Measurements from ENCODE around the gene CDC25A.
"Not testable (repeated sequence)": the region's sequence is repeated elsewhere in the genome, so short reads cannot be mapped to it uniquely, and the experiment has no call there.

CDC25A gene

DNA sequence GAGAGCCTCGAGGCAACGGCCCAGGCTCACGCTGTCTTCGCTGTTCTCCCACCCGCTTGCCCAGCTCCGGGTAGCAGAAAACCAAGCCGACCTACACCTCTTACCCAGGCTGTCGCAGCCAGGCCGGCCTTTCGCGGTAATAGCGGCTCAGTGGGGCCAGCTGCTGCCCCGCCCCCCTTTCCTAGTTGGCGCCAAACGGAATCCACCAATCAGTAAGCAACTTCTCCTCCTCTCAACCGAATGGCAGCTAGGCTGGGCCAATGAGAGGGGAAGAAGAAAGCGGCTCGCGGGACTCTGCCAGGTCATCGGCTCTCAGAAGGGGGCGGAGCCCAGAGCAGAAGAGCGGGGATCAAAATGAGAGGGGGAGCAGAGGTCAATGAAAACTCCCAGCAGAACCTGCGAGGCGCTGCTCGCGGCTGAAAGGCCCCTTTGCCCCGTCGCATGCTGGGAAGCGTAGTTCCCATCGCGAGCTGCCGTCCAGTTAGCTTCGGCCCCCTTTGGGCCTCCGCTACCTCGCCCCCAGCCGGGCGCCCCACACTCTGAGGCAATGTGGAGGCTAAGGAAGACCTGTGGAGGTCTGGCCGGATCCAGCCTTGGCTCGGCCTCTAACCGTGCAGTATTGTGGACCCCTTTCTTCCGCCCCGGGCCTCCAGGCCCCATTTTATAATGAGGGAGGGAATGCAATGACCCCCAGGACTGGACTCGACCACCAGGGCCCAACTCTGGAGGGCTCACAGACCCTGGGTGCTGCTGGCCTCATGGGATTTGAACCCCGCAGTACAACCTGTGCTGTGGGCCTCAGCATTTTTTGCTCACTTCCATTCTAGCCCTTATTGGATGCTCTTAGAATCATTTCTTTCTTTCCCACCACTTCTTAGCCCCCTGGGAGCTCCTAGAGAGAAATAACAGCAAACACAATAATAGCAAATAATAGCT lies at the start of gene CDC25A:
Gene CDC25A, minus strand, starts transcription at position 152 of the 936 bp plus-strand sequence. CDS start 470 bp downstream, outside the sequence.
- peak; percentile 97 for DNase-seq

DNA sequence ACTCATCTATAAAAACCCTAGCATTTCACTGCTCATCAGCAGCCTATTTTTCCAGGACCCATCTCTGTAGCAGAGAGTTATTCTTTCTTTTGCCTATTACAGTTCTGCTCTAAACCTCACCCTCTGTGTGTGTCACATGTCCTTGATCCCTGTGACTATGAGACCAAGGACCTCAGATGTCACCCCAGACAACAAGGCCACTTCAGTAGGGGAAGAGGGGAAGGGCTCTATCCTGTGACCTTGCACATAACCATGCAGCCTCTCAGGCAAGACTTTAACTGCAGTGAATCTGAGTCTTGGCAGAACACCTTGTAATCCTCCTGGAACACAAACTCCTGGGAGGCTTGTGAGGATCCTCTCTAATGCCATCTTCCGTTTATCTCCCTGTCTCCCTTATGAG lies 48.3 kb upstream of the CDC25A start:
- DNase-seq = no peak

DNA sequence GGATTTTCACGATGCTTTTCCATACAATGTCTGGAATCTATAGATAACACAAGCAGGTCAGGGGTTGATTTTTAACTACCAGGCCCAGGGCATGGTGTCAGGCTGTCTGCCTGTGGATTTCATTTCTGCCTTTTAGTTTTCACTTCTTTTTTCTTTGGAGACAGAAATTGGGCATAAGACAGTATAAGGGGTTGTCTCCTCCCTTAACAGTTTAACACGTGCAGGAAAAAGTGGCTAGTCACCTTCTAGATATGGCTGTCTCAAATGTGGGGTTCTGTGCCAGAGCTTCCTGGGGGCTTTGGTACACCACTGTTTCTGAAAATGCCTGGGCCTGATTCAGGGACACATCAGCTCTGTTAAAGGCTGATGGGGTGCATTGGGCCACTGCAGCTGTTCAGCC lies 45.3 kb upstream of the CDC25A start:
- DNase-seq = no peak

DNA sequence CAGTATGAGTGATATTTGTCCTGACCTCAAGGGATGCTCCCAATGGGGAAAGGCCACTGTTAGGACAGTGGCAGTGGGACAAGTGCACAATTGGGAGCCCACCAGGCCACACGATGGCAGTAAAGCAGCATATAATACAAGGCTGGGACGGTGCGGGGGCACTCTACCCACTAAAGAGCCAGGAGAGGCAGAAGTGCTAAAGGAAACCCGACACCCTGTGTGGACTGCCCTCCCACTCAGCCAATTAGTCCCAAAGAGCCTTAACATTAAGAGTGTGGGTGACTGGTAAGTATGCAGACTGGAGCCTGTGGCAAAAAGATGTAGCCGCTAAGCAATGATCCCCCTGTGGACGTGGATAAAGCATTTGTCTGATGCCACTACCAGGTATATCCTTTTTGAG lies 44.5 kb upstream of the CDC25A start:
- no peak for DNase-seq

DNA sequence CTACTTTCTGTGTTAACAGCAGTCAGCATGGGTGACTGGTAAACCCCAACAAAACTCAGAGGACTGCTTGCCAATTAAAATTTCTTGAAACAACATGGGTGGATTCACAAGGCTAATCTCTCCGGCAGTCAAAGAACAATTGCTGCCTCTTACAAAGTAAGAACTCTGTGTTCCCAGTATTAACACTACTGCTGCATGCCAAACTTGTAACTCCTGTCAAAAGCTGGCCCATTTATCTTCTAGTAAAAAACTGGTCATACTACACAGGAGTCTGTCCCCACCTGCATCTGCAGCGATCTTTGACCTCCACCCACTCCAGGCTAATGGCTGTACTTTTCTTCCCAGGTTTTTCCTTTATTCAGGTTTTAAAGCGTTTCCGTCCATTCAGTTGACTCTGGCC lies 44.0 kb upstream of the CDC25A start:
- no peak for DNase-seq

DNA sequence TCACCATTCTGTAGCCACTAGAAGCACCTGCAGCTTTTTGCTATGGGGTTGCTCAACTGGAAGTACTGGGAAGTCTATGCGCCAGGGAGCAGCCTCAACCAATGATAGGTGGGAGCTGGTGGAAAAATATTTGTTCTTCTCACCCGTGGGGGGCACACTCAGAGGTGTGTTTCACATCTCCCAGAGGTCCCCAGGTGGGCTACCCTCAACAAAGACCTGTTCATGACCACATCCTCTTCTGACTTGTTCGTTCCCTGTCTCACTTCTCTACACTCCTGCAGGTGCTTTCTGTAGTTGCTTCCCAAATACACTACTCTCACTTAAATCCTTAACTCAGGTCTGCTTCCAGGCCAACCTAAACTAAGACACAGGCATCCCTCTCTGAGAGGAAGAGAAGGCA lies 38.7 kb upstream of the CDC25A start:
- DNase-seq = no peak

DNA sequence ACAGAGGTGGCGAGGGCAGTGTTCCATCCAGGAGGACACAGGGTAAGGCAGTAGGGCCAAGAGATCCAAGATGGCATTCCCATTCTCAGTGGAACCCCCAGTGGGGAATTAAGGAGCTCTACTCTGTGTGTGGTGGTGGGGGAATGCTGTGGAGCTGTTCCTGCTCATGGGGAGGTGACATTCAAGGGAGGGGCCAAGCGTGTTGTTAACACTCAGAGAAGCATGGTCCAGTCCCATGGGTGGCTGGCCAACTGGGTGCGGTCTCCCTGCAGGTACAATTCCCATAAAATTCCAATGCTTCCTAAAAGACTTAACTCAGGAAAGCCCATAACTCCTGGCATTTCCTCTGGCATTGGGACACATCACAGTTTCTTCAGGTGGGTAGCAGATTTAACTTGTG lies 37.4 kb upstream of the CDC25A start:
- DNase-seq = no peak

DNA sequence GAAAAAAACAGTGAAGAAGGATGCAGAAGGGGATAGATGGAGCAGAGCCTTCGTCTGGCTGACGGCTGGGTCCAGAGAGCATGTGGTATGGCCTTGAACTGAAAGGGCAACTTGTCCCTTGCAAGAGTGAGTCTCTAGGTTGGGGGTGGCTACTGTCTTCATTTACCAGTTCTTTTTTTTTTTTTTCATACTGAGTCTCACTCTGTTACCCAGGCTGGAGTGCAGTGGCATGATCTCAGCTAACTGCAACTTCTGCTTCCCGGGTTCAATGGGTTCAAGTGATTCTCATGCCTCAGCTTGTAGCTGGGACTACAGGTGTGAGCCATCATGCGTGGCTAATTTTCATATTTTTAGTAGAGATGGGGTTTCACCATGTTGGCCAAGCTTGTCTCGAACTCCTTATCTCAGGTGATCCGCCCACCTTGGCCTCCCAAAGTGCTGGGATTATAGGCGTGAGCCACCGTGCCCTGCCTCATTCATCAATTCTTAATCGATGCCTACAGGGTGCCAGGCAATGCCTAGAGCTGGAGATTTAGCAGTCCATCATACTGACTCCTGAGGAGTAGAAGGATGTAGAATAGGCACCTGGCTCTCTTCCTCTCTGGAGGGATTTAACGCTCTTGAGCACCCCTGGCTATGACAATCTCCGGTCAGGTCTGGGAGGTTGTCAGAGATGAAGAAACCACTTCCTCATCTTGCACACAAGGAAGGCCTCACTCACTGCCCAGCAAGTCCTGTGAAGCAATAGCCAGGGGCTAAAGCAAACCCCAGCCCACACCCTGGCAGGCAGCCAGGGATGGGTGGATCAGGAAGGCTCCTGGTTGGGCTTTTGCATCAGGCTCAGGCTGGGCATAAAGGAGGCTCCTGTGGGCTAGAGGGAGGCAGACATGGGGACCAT lies 34.6 kb upstream of the CDC25A start, which contains the start of gene CAMP:
Gene CAMP, plus strand, starts transcription at position 880 of the 898 bp plus-strand sequence. Its CDS starts 17 bp downstream, at position 897.
- DNase-seq = no peak

DNA sequence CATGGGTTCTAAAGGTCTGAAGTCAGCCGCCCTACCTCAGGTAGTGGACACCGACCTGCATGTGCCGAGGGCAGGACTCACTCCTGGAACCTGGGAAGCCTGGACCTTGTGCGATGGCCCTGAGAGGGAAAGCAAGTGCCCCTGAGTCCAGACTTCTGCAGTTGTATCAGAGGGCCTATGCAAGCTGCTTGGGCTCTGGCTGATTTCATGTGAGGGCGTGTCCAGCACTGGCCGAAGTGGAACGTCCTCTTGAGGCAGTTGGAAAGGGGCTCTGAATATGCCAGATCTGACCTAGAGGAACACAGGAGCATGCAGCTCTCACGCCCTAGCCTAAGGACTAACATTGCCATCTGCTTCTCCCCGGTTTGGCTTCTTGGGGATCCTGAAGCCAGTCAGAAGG lies 32.5 kb upstream of the CDC25A start:
- DNase-seq = no peak

DNA sequence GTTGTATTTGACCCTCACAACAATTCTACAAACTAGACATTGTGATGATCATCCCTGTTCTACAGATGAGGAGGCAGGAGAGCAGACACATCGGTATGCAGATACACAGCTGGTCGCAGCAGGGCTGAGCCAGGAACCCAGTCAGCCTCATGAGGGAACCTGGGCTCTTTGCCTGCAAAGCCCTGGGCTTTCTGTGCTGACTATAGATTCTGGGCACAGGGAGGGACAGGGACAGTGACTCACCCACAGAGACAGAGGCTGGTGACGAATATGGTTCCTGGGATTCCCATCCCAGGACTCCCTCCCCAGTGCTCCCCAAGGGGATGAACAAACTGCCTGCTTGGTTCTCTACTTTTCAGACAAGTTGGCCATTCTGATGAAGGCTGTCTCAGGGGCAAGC lies 31.3 kb upstream of the CDC25A start:
- no peak for DNase-seq

DNA sequence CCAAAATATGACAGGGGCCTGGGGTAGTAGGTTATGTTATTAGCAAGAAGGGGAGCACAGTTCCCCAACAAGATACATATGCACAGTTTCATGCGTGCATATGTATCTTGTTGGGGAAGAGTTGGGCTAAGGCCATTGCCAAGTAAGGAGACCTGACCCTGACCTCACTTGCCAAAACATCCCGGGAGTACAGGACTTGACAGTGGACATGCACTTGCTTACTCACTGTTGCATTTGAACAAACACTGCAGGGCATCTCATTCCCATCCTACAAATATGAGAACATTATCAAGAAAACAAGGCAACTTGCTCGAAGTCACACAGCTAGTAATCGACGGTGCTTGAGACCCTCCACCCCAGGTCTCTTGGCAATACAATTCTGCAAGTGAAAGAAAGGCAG lies 30.3 kb upstream of the CDC25A start:
- DNase-seq = no peak

DNA sequence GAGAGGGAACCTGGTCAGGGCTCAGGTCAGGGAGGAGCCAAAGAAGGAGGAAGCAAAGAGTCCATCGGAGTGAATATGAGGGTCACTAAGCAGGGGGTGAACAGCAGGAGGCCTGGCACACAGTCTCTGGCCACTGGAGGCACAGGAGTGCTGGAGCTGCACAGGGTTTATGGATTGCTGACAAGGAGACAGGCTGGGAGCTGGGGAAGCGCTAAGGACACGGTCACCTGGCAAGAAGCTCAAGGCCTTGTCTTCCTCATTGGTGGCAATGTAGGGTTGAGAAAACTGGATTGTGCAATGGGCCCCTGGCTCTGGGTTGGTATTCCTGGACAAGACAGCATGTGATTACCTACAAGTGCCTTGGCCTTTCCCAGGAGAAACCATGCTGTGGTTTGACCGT lies 29.2 kb upstream of the CDC25A start:
- no peak for DNase-seq

DNA sequence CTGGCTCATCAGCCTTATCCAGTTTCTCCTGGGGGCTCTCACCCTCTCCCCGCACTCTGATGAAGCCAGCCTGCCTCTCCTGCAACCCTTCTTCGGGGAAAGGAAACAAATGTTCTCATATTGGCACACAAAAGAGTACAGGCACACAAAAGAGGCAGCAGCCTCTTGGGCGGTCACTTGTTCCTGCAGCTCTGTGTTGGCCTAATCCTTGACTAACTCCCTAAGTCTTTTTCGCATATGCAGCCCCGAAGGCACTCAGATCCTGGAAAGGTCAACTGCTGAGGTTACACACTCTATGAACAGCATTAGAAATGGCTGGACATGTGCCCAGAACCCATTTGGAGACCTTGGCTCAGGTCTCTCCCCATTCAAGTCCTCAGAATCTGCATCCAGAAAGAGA lies 27.7 kb upstream of the CDC25A start:
- DNase-seq = no peak

DNA sequence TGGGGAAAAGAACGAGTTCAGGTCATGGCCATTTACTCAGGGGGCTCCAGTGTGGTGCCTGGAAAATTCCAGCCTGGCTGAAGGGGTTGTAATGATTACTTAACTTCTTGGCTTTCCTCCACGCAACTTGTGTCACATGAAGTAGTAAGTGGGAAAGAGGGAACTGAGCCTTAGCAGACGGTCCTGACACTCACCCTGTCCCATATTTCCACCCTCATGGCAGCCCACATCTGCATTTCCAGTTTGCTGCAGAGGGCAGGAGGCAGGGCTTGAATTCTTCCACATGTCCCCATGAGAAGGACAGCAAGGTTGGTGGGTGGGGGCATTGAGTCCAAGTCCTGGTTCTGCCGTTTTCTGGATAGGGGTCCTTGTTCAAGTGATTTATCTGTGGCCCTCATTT lies 27.2 kb upstream of the CDC25A start:
- no peak for DNase-seq

DNA sequence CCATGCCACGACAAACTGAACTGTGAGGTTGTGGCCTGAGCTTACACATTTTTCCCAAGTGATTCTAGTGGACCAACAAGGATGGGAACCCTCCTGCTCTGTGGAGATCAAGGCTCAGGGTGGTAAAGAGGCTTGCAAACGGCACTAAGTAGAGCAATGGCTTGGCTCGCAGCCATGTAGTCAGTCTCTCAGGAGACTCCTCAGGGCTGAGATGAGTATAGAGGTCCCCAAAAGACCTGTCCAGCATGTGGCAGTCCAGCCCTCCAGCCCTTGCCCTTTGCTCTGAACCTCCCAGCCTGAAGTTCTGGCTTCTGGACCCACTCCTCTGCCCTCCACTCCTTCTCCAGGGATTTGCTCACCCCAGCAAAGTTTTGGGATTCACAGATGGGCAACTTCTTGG lies 26.8 kb upstream of the CDC25A start:
- no peak for DNase-seq

DNA sequence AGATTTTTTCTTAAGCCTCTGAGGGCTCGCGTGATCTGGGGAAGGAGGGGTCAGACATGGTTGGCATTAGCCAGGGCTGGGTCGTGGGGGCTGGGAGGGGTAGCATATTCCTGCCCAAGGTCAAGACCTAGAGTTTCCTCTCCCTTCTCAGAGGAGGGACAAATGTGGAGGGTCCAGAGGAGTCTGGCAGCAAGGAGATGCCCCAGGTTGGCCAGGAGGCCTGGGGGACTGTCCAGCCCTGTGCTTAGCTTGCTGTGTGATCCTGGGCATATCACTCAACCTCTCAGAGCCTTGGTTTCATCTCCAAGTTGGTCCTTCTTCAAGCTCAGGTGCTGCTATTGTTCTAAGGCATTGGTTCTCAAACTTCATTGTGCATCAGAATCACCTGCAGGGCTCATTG lies 26.0 kb upstream of the CDC25A start:
- no peak for DNase-seq

DNA sequence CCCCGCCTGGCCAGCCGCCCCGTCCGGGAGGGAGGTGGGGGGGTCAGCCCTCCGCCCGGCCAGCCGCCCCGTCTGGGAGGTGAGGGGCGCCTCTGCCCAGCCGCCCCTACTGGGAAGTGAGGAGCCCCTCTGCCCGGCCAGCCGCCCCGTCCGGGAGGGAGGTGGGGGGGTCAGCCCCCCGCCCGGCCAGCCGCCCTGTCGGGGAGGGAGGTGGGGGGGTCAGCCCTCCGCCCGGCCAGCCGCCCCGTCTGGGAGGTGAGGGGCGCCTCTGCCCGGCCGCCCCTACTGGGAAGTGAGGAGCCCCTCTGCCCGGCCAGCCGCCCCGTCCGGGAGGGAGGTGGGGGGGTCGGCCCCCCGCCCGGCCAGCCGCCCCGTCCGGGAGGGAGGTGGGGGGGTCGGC lies 23.6 kb upstream of the CDC25A start:
- not testable (repeated sequence) for DNase-seq

DNA sequence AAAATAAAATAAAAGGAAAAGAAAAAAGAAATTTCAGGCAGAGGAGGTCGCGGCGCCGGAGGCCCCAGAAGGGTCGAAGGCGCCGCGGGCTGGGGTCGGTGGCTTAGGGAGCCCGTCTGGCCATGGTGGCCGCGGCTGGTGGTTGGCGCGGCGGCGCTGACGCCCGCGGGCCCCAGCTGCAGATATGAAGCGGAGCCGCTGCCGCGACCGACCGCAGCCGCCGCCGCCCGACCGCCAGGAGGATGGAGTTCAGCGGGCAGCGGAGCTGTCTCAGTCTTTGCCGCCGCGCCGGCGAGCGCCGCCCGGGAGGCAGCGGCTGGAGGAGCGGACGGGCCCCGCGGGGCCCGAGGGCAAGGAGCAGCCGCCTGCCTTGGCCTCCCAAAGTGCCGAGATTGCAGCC lies 22.3 kb upstream of the CDC25A start:
- not testable (repeated sequence) for DNase-seq

DNA sequence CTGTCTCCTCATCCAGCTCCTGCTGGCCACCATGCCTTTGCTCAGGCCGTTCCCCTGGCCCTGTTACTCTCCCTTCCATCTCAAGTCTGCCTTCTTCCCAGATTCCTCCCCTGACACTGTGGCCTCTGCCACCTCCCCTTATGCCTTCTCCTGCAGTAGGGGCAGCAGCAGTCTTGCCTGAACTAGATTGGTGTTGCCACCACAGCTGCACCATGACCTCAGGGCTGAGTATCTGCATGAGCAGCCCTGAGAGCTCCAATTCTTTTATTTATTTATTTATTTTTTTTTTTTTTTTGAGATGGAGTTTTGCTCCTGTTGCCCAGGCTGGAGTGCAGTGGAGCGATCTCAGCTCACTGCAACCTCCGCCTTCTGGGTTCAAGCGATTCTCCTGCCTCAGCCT lies 21.2 kb upstream of the CDC25A start:
- DNase-seq = no peak

DNA sequence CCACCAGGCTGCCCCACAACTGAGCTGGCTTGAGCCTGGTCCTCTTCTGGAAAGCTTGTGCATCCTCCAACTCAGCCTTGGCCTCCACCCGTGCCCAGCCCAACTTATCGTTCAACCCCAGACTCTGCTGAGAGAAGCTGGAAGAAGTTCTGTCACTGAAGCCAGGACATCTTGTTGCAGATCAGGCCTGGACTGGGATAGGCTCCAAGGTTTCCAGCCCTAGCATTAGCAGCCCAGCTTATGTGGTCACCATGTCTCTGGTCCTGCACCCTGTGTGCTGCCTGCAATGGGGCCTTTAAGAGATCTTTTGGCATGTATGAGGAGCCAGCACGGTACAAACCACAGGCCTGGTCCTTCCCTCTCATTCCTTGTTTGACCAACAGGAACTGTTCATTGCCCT lies 19.9 kb upstream of the CDC25A start:
- DNase-seq = no peak

DNA sequence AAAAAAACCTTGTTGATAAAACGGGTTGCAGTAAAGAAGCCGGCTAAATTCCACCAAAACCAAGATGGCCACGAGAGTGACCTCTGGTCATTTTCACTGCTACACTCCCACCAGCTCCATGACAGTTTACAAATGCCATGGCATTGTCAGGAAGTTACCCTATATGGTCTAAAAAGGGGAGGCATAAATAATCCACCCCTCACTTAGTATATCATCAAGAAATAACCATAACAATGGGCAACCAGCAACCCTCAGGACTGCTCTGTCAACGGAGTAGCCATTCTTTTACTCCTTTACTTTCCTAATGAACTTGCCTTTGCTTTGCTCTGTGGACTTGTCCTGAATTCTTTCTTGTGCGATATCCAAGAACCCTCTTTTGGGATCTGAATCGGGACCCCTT lies 14.4 kb upstream of the CDC25A start:
- no peak for DNase-seq

DNA sequence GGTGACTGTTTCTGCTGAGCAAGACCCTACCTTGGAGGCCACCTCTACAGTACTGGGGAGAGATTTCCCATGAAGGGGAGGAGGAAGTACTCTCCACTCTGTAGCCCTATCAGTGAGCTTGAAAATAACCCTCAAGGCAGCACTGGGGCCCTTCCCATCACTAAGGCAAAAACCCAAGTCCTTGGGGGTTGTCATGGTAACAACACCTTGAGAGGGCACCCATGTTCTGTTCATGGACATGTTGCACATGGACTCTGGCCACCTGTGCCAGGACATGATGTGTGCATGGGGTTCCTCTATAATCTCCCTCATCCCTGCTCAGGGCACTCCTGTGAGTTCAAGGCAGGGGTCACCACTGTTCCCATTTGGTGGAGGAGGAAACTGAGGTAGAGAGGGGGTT lies 10.9 kb upstream of the CDC25A start:
- no peak for DNase-seq

DNA sequence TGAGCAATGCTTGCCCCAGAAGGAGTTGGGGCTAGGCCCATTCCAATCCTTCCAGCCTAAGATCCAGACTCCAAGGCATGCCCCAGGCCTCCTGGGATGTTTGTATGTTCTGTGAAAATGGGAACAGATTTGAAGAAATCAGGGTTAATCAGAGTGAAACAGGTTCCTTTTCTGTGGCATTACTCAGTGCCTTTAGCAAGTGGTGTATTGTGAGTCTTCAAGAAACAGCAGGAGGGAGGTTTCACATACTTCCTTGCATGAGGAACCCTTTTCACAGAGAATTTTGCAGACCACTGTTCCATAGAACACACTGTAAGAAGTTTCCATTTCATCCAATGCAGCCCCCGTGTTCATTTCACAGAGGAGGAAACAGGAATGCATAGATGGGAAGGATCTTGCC lies 8.4 kb upstream of the CDC25A start:
- no peak for DNase-seq

Measured in NCI-H2227 treated with DMSO at 0.1 percent for 48 hours (cell line).